ENCODE results near the gene TBC1D8. TPM values are rescaled to one million over a fixed set of nuclear protein-coding genes. Genes with fewer than 3 reads are reported as not detected.

The TBC1D8 gene
- total and polyA plus RNA-seq, 2 of the 13 experiments (the other 11 are each of a cell fraction or from before 2014, with no cell fraction given) = 45.1 to 95.4 TPM

GRCh38 chr2:101002562-101003277 is 148.5 kb downstream of the TBC1D8 start (continued):
- TF ChIP-seq GABPB1 (CRISPR knock-in tag; IDR thresholded peaks at IDR 0.05) = no peak
- no peak for TF ChIP-seq KDM5B (CRISPR knock-in tag; IDR thresholded peaks at IDR 0.05; ENCODE audit: borderline replicate concordance)
- no peak for TF ChIP-seq SNAI1 (CRISPR knock-in tag; IDR thresholded peaks at IDR 0.05; ENCODE audit: borderline replicate concordance)
- TF ChIP-seq ZNF234 (CRISPR knock-in tag; conservative IDR thresholded peaks at IDR 0.05) = no peak
- no peak for TF ChIP-seq ZNF317 (CRISPR knock-in tag; IDR thresholded peaks at IDR 0.05)
- no peak for TF ChIP-seq NR0B2 (CRISPR knock-in tag; IDR thresholded peaks at IDR 0.05)
- TF ChIP-seq TRIM24 (CRISPR knock-in tag; IDR thresholded peaks at IDR 0.05) = no peak
- no peak for TF ChIP-seq TEAD2 (CRISPR knock-in tag; IDR thresholded peaks at IDR 0.05)
- TF ChIP-seq ZNF3 (CRISPR knock-in tag; IDR thresholded peaks at IDR 0.05) = no peak
- no peak for TF ChIP-seq LBX2 (CRISPR knock-in tag; IDR thresholded peaks at IDR 0.05; ENCODE audit: borderline replicate concordance)
- no peak for TF ChIP-seq MBNL3 (CRISPR knock-in tag; conservative IDR thresholded peaks at IDR 0.05)
- no peak for TF ChIP-seq LRRFIP1 (CRISPR knock-in tag; conservative IDR thresholded peaks at IDR 0.05)
- TF ChIP-seq FIP1L1 (IDR thresholded peaks at IDR 0.05; ENCODE audit: borderline replicate concordance, insufficient read depth, low read depth, low read length) = no peak
- TF ChIP-seq ZSCAN25 (CRISPR knock-in tag; IDR thresholded peaks at IDR 0.05) = 0 out of 2 replicates have a peak, but pooled peaks have one; percentile 13
- TF ChIP-seq, protein P1, sequence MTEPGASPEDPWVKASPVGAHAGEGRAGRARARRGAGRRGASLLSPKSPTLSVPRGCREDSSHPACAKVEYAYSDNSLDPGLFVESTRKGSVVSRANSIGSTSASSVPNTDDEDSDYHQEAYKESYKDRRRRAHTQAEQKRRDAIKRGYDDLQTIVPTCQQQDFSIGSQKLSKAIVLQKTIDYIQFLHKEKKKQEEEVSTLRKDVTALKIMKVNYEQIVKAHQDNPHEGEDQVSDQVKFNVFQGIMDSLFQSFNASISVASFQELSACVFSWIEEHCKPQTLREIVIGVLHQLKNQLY (CRISPR knock-in tag; IDR thresholded peaks at IDR 0.05) = no peak
- no peak for TF ChIP-seq TFE3 (CRISPR knock-in tag; IDR thresholded peaks at IDR 0.05)
- no peak for TF ChIP-seq ZNF773 (CRISPR knock-in tag; IDR thresholded peaks at IDR 0.05; ENCODE audit: borderline replicate concordance)
- no peak for TF ChIP-seq ZNF484 (CRISPR knock-in tag; IDR thresholded peaks at IDR 0.05; ENCODE audit: borderline replicate concordance, low read depth)
- no peak for TF ChIP-seq ZNF660 (CRISPR knock-in tag; IDR thresholded peaks at IDR 0.05; ENCODE audit: borderline replicate concordance, low read depth)
- no peak; the same call in 1 of the 2 replicates for TF ChIP-seq TGIF2 (CRISPR knock-in tag; IDR thresholded peaks at IDR 0.05)
- TF ChIP-seq ZNF598 (CRISPR knock-in tag; IDR thresholded peaks at IDR 0.05; ENCODE audit: borderline replicate concordance) = no peak
- no peak for TF ChIP-seq FOXK1 (CRISPR knock-in tag; IDR thresholded peaks at IDR 0.05; ENCODE audit: borderline replicate concordance, low read depth)
- TF ChIP-seq, protein P2, sequence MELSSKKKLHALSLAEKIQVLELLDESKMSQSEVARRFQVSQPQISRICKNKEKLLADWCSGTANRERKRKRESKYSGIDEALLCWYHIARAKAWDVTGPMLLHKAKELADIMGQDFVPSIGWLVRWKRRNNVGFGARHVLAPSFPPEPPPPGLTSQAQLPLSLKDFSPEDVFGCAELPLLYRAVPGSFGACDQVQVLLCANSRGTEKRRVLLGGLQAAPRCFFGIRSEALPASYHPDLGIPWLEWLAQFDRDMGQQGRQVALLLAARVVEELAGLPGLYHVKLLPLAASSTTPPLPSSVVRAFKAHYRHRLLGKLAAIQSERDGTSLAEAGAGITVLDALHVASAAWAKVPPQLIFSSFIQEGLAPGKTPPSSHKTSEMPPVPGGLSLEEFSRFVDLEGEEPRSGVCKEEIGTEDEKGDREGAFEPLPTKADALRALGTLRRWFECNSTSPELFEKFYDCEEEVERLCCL (CRISPR knock-in tag; IDR thresholded peaks at IDR 0.05; ENCODE audit: borderline replicate concordance) = no peak

All from HepG2 (cell line).